KMS-11 (cell line): ENCODE data around the gene CITED1.
A peak's percentile ranks its signal among the peaks of the same experiment; 100 is the strongest.

ENCODE experiments used
- H2AFZ ChIP-seq: fragments of 200-600 bp; sonication (generic); 2 replicates; pipeline ENCODE4 v1.6.1; 2016; ENCODE audit warnings: antibody characterized with exemption, mixed run types, low read depth
- H3K27ac ChIP-seq: fragments of 200-600 bp; sonication (generic); 2 replicates; pipeline ENCODE4 v1.6.1; 2016; ENCODE audit warnings: mild to moderate bottlenecking, mixed run types
- H3K27me3 ChIP-seq: fragments of 200-600 bp; sonication (generic); 2 replicates; pipeline ENCODE4 v1.6.1; 2017; ENCODE audit warnings: mild to moderate bottlenecking, low read depth, mixed run types, moderate library complexity; ENCODE audit not compliant: insufficient read depth
- H3K36me3 ChIP-seq: fragments of 200-600 bp; sonication (generic); 2 replicates; pipeline ENCODE4 v1.6.1; 2017; ENCODE audit warnings: mild to moderate bottlenecking, mixed run types; ENCODE audit not compliant: insufficient read depth
- H3K4me1 ChIP-seq: fragments of 200-600 bp; sonication (generic); 2 replicates; pipeline ENCODE4 v1.6.1; 2016; ENCODE audit warnings: mild to moderate bottlenecking, low read depth, mixed run types; ENCODE audit not compliant: poor library complexity, severe bottlenecking
- H3K4me2 ChIP-seq: fragments of 200-600 bp; sonication (generic); 2 replicates; pipeline ENCODE4 v1.7.0; 2016; ENCODE audit warnings: mild to moderate bottlenecking, mixed run types
- H3K4me3 ChIP-seq: fragments of 200-600 bp; sonication (generic); IDR thresholded peaks from 2 replicates; pipeline ENCODE4 v1.6.1; 2017; ENCODE audit warnings: low read depth, low read length, mixed read lengths; ENCODE audit not compliant: insufficient read depth
- H3K79me2 ChIP-seq: fragments of 200-600 bp; sonication (generic); 2 replicates; pipeline ENCODE4 v1.6.1; 2016; ENCODE audit warnings: low read depth, mixed run types; ENCODE audit not compliant: insufficient read depth
- H3K9ac ChIP-seq: fragments of 200-600 bp; sonication (generic); 2 replicates; pipeline ENCODE4 v1.6.1; 2016; ENCODE audit warnings: mild to moderate bottlenecking, mixed run types
- H4K20me1 ChIP-seq: fragments of 200-600 bp; sonication (generic); 2 replicates; pipeline ENCODE4 v1.6.1; 2016; ENCODE audit warnings: mild to moderate bottlenecking, mixed run types; ENCODE audit not compliant: insufficient read depth
- TF ChIP-seq, protein P1 (sequence below): fragments of 200-600 bp; sonication (generic); conservative IDR thresholded peaks from 2 replicates; pipeline ENCODE4 v1.6.1; 2017; ENCODE audit warnings: low read depth, mild to moderate bottlenecking, antibody characterized with exemption, low read length, moderate library complexity, mixed read lengths

CITED1 gene

DNA sequence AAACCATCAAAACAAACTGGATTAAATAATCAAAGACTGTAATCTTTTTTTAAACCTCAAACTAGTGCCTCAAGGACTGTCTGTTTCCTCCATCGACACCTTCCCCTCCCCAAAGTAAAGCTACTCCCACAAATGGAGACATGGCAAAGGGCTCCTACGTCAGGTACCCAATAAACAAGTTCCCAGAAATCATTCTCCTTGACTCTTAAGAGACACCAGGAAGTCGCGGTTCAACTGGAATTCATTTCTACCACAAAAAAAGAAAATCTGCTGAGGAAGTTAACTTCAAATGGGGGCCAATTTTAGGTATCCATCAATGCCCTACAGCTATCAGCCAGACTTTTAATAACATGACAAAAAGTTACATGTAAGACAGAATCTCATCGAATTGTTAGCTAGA, 31.2 kb downstream of the CITED1 start:
- Histone ChIP-seq H4K20me1 (peaks cover 8% of the 10 kb centered on the region; the same call in 1 of the 2 replicates), H3K4me1 (peaks cover 21% of the 10 kb centered on the region), H2AFZ (no peak overlapping the region), H3K4me3 (no peak overlapping the region), H3K79me2 (peaks cover 30% of the 10 kb centered on the region), H3K27me3 (no peaks in the 10 kb centered on the region), H3K27ac (no peak overlapping the region), H3K9ac (no peak overlapping the region), H3K36me3 (peaks cover 21% of the 10 kb centered on the region; the same call in 1 of the 2 replicates), H3K4me2 (peak overlapping the region; percentile 98)
- TF ChIP-seq, protein P1, sequence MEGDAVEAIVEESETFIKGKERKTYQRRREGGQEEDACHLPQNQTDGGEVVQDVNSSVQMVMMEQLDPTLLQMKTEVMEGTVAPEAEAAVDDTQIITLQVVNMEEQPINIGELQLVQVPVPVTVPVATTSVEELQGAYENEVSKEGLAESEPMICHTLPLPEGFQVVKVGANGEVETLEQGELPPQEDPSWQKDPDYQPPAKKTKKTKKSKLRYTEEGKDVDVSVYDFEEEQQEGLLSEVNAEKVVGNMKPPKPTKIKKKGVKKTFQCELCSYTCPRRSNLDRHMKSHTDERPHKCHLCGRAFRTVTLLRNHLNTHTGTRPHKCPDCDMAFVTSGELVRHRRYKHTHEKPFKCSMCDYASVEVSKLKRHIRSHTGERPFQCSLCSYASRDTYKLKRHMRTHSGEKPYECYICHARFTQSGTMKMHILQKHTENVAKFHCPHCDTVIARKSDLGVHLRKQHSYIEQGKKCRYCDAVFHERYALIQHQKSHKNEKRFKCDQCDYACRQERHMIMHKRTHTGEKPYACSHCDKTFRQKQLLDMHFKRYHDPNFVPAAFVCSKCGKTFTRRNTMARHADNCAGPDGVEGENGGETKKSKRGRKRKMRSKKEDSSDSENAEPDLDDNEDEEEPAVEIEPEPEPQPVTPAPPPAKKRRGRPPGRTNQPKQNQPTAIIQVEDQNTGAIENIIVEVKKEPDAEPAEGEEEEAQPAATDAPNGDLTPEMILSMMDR, result no peak

DNA sequence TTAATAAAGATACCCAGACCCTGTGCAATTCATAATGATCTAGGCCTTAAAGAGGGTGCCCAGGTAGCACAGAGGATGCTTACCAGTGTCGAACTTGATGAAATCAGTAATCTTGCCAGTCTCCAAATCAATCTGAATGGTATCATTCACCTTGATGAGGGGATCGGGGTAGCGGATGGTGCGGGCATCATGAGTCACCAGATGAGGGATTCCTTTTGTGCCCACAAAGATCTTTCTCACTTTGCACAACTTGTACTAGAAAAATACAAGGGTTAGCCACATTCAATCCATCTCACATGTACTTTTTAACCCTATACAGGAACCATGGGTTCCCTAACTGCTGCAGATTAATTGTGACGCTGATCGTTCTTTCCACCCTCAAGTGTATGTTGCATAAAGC, 32.0 kb downstream of the CITED1 start:
- no peaks in the 10 kb centered on the region for H3K27me3 ChIP-seq
- H3K4me1 ChIP-seq, result peaks cover 21% of the 10 kb centered on the region
- no peak overlapping the region for H3K9ac ChIP-seq
- H3K4me2 ChIP-seq, result peak overlapping the region; percentile 98; the same call in 1 of the 2 replicates
- no peak overlapping the region for H3K4me3 ChIP-seq
- H3K27ac ChIP-seq, result no peak overlapping the region
- H3K79me2 ChIP-seq, result peaks cover 30% of the 10 kb centered on the region
- peaks cover 21% of the 10 kb centered on the region; the same call in 1 of the 2 replicates for H3K36me3 ChIP-seq
- TF ChIP-seq, protein P1, result no peak
- no peak overlapping the region for H2AFZ ChIP-seq
- peaks cover 8% of the 10 kb centered on the region; the same call in 1 of the 2 replicates for H4K20me1 ChIP-seq

DNA sequence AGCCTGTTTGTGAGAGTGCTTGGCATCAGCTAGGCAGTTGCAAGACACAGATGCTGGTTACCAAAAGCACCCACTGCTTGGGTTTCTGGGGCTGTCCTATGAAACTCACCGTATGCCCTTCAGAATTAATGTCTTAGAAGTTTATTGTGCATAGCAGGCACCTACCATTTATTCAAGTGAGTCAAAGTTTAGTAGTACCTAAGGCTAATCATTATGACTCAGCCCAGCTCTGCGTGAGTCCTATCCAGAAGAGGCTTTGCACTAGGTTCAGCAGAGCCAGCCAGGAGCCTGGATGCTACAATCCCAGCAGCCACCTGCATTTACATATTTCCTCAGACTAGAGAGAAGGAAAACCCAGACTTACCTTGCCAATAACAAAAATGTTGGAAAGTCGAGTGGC, 32.8 kb downstream of the CITED1 start:
- Histone ChIP-seq H3K27me3 (no peaks in the 10 kb centered on the region), H3K9ac (no peak overlapping the region), H3K79me2 (peaks cover 30% of the 10 kb centered on the region), H3K36me3 (peaks cover 21% of the 10 kb centered on the region; the same call in 1 of the 2 replicates), H2AFZ (no peak overlapping the region), H4K20me1 (peaks cover 8% of the 10 kb centered on the region; the same call in 1 of the 2 replicates), H3K27ac (no peak overlapping the region), H3K4me3 (no peak overlapping the region), H3K4me2 (no peak overlapping the region), H3K4me1 (peaks cover 21% of the 10 kb centered on the region)
- TF ChIP-seq, protein P1, result no peak

DNA sequence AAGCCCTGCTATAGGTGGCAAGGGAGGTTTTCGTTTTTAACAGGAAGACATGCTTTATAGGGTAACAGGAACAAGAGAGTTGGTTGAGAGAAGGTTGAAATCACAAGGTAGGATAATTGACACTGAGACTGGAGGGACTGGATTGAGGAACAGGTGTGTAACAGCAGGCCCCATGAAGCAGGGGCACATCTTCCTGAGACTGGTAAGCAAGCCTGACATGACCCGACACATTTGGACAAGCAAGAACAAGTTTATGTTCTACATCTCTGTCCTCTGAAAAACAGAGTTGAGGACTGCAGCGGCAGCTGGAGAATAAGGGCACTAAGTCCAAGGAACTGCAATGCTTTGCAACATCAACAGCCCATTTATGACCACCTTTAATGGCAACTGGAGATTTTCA, 33.9 kb downstream of the CITED1 start:
- Histone ChIP-seq H4K20me1 (peaks cover 8% of the 10 kb centered on the region; the same call in 1 of the 2 replicates), H3K4me1 (peaks cover 21% of the 10 kb centered on the region), H2AFZ (no peak overlapping the region), H3K9ac (no peak overlapping the region), H3K79me2 (peaks cover 27% of the 10 kb centered on the region), H3K27ac (no peak overlapping the region), H3K27me3 (no peaks in the 10 kb centered on the region), H3K4me2 (no peak overlapping the region), H3K4me3 (no peak overlapping the region), H3K36me3 (peaks cover 21% of the 10 kb centered on the region; the same call in 1 of the 2 replicates)
- TF ChIP-seq, protein P1, result no peak
